Neural progenitor cell (in vitro differentiated cells): ENCODE results near the gene BTBD9. TPM values are rescaled to one million over a fixed set of nuclear protein-coding genes. Genes with fewer than 3 reads are reported as not detected.

ENCODE experiments used
- DNase-seq: peaks from one replicate; pipeline ENCODE4 v3.0.0-alpha.2; 2016; ENCODE audit warnings: low spot score
- H2AFZ ChIP-seq: fragments of 200-600 bp; sonication (generic); replicated peaks from 2 replicates; pipeline ENCODE4 v1.6.1; 2016; ENCODE audit warnings: antibody characterized with exemption
- H3F3A ChIP-seq: fragments of 200-600 bp; sonication (generic); 2 replicates; pipeline ENCODE4 v1.6.1; 2016; ENCODE audit warnings: antibody characterized with exemption, low read depth
- H3K27ac ChIP-seq: fragments of 200-600 bp; sonication (generic); 2 replicates; pipeline ENCODE4 v1.5.1; 2016; ENCODE audit warnings: mild to moderate bottlenecking
- H3K27me3 ChIP-seq: fragments of 200-600 bp; sonication (generic); 2 replicates; pipeline ENCODE4 v1.6.1; 2016; ENCODE audit warnings: mild to moderate bottlenecking, moderate library complexity
- H3K36me3 ChIP-seq: fragments of 200-600 bp; sonication (generic); 2 replicates; pipeline ENCODE4 v1.5.1; 2016
- H3K4me1 ChIP-seq: fragments of 200-600 bp; sonication (generic); 2 replicates; pipeline ENCODE4 v1.6.1; 2016; ENCODE audit warnings: mixed run types
- H3K4me2 ChIP-seq: fragments of 200-600 bp; sonication (generic); 2 replicates; pipeline ENCODE4 v1.6.1; 2016
- H3K4me3 ChIP-seq: fragments of 200-600 bp; sonication (generic); 2 replicates; pipeline ENCODE4 v1.5.1; 2016
- H3K79me2 ChIP-seq: fragments of 200-600 bp; sonication (generic); 2 replicates; pipeline ENCODE4 v1.6.1; 2016; ENCODE audit warnings: low read depth
- H3K9ac ChIP-seq: fragments of 200-600 bp; sonication (generic); 2 replicates; pipeline ENCODE4 v1.6.1; 2016
- H3K9me3 ChIP-seq: fragments of 200-600 bp; sonication (generic); 2 replicates; pipeline ENCODE4 v1.5.1; 2016; ENCODE audit warnings: low read depth
- H4K20me1 ChIP-seq: fragments of 200-600 bp; sonication (generic); 2 replicates; pipeline ENCODE4 v1.6.1; 2016; ENCODE audit warnings: low read depth
- H3K27ac Mint-ChIP-seq: 3 replicates; pipeline ENCODE4 v1.8.0; 2021; ENCODE audit warnings: mixed read lengths
- H3K27me3 Mint-ChIP-seq: 2 replicates; pipeline ENCODE4 v1.8.0; 2022; ENCODE audit warnings: low read depth, mild to moderate bottlenecking, inconsistent platforms, moderate library complexity, mixed read lengths; ENCODE audit not compliant: insufficient read depth
- H3K36me3 Mint-ChIP-seq: 3 replicates; pipeline ENCODE4 v1.8.0; 2021; ENCODE audit warnings: mixed read lengths
- H3K4me1 Mint-ChIP-seq: 3 replicates; pipeline ENCODE4 v1.8.0; 2021; ENCODE audit warnings: mixed read lengths
- H3K4me3 Mint-ChIP-seq: 3 replicates; pipeline ENCODE4 v1.8.0; 2021; ENCODE audit warnings: mild to moderate bottlenecking, moderate library complexity, mixed read lengths
- H3K9me3 Mint-ChIP-seq: 3 replicates; pipeline ENCODE4 v1.8.0; 2020; ENCODE audit warnings: mixed read lengths
- EZH2 ChIP-seq: fragments of 200-600 bp; sonication (generic); IDR thresholded peaks from 2 replicates; pipeline ENCODE4 v1.6.1; 2017; ENCODE audit warnings: antibody characterized with exemption, mild to moderate bottlenecking, moderate library complexity
- EZH2phosphoT487 ChIP-seq: fragments of 200-600 bp; sonication (generic); IDR thresholded peaks from 2 replicates; pipeline ENCODE4 v1.6.1; 2017; ENCODE audit warnings: antibody characterized with exemption
- total RNA-seq: library from RNA; depleted of rRNA; stranded (reverse); fragments of >200 nt; gene quantifications from 2 replicates; pipeline ENCODE4 v1.2.3, GENCODE V29; 2015; ENCODE audit warnings: low replicate concordance
- TF ChIP-seq, protein P1 (sequence below): fragments of 200-600 bp; sonication (generic); IDR thresholded peaks from 2 replicates; pipeline ENCODE4 v1.5.1; 2017; ENCODE audit warnings: antibody characterized with exemption, mild to moderate bottlenecking

BTBD9 gene
- total RNA-seq, 1 donor from 2014 or later = 16.9 TPM

GRCh38 chr6:38483526-38483925 lies 156.2 kb downstream of the BTBD9 start:
- H3K27ac ChIP-seq = no peak overlapping the region
- Mint-ChIP-seq H3K9me3 (no peaks in the 10 kb centered on the region), H3K4me3 (no peak overlapping the region), H3K27ac (no peak overlapping the region), H3K36me3 (no peaks in the 10 kb centered on the region), H3K4me1 (peaks cover 9% of the 10 kb centered on the region), H3K27me3 (peaks cover 3% of the 10 kb centered on the region)
- H3K4me1 ChIP-seq = peaks cover 7% of the 10 kb centered on the region
- no peaks in the 10 kb centered on the region for H3K79me2 ChIP-seq
- no peaks in the 10 kb centered on the region for H3K9me3 ChIP-seq
- no peaks in the 10 kb centered on the region for H3K36me3 ChIP-seq
- no peak overlapping the region for H3K4me2 ChIP-seq
- no peak overlapping the region for H3K4me3 ChIP-seq
- DNase-seq = no peak
- H3F3A ChIP-seq = peaks cover 1% of the 10 kb centered on the region
- TF ChIP-seq, protein P1, sequence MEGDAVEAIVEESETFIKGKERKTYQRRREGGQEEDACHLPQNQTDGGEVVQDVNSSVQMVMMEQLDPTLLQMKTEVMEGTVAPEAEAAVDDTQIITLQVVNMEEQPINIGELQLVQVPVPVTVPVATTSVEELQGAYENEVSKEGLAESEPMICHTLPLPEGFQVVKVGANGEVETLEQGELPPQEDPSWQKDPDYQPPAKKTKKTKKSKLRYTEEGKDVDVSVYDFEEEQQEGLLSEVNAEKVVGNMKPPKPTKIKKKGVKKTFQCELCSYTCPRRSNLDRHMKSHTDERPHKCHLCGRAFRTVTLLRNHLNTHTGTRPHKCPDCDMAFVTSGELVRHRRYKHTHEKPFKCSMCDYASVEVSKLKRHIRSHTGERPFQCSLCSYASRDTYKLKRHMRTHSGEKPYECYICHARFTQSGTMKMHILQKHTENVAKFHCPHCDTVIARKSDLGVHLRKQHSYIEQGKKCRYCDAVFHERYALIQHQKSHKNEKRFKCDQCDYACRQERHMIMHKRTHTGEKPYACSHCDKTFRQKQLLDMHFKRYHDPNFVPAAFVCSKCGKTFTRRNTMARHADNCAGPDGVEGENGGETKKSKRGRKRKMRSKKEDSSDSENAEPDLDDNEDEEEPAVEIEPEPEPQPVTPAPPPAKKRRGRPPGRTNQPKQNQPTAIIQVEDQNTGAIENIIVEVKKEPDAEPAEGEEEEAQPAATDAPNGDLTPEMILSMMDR = no peak
- TF ChIP-seq EZH2phosphoT487 (no peak), EZH2 (no peak)
- H3K27me3 ChIP-seq = no peaks in the 10 kb centered on the region
- no peak overlapping the region for H3K9ac ChIP-seq
- H4K20me1 ChIP-seq = no peaks in the 10 kb centered on the region
- H2AFZ ChIP-seq = no peak overlapping the region

GRCh38 chr6:38482466-38482865 lies 157.3 kb downstream of the BTBD9 start:
- H3K36me3 Mint-ChIP-seq = no peaks in the 10 kb centered on the region
- Histone ChIP-seq H3K79me2 (no peaks in the 10 kb centered on the region), H3K4me1 (peaks cover 18% of the 10 kb centered on the region), H3K27me3 (no peaks in the 10 kb centered on the region), H3K9me3 (no peaks in the 10 kb centered on the region), H3F3A (peaks cover 12% of the 10 kb centered on the region), H3K9ac (no peak overlapping the region), H3K27ac (no peak overlapping the region), H4K20me1 (peaks cover 8% of the 10 kb centered on the region), H3K36me3 (no peaks in the 10 kb centered on the region), H3K4me2 (no peak overlapping the region), H2AFZ (no peak overlapping the region), H3K4me3 (no peak overlapping the region)
- H3K4me1 Mint-ChIP-seq = peaks cover 19% of the 10 kb centered on the region
- no peak for DNase-seq
- TF ChIP-seq EZH2 (no peak), EZH2phosphoT487 (no peak)
- TF ChIP-seq, protein P1 = no peak
- no peaks in the 10 kb centered on the region for H3K9me3 Mint-ChIP-seq
- H3K4me3 Mint-ChIP-seq = no peak overlapping the region
- peaks cover 3% of the 10 kb centered on the region for H3K27me3 Mint-ChIP-seq
- no peak overlapping the region for H3K27ac Mint-ChIP-seq

DNA sequence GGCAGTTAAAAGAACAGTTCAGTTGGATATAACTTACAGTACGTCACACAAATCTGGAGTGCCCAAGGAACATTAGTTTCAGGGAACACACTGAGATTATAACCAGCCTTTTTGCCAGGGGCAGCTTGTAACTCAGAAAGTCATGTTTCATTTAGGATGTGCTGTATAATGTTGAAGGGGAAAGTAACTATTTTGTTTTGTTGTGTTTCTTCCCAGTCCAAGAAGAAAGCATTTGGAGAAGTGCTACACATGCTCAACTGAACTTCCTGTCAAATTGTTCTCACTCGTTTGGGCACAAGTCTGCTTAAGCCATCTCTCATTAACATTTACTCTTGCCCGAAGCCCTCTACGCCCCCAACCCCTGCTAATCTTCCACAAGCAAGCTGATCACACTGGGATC lies 157.9 kb downstream of the BTBD9 start:
- Mint-ChIP-seq H3K4me3 (no peak overlapping the region), H3K4me1 (peaks cover 25% of the 10 kb centered on the region), H3K27ac (no peak overlapping the region), H3K9me3 (no peaks in the 10 kb centered on the region), H3K27me3 (peaks cover 3% of the 10 kb centered on the region), H3K36me3 (no peaks in the 10 kb centered on the region)
- peaks cover 5% of the 10 kb centered on the region for H3K27me3 ChIP-seq
- H3K36me3 ChIP-seq = no peaks in the 10 kb centered on the region
- no peaks in the 10 kb centered on the region for H3K79me2 ChIP-seq
- peaks cover 24% of the 10 kb centered on the region for H3K4me1 ChIP-seq
- peaks cover 18% of the 10 kb centered on the region for H3F3A ChIP-seq
- peaks cover 14% of the 10 kb centered on the region for H4K20me1 ChIP-seq
- no peak overlapping the region for H3K27ac ChIP-seq
- H3K4me2 ChIP-seq = no peak overlapping the region
- no peak overlapping the region for H3K4me3 ChIP-seq
- no peak for TF ChIP-seq EZH2phosphoT487
- TF ChIP-seq, protein P1 = no peak
- no peak for TF ChIP-seq EZH2
- no peaks in the 10 kb centered on the region for H3K9me3 ChIP-seq
- DNase-seq = no peak
- H2AFZ ChIP-seq = no peak overlapping the region
- H3K9ac ChIP-seq = no peak overlapping the region
